H1 (cell line): ENCODE results near the gene FLRT2. TPM values are rescaled to one million over a fixed set of nuclear protein-coding genes. Genes with fewer than 3 reads are reported as not detected.

ENCODE experiments used
- CTCF ChIA-PET: fragments of 300-600 bp; sonication (Branson Sonifier 250); formaldehyde crosslinking; loops from one replicate; lab custom pipeline; 2021; ENCODE audit not compliant: partially characterized antibody; lab: Charles Lee
- POLR2A ChIA-PET: fragments of 300-600 bp; sonication (Branson Sonifier 250); formaldehyde crosslinking; loops from one replicate; lab custom pipeline; 2021; ENCODE audit warnings: inconsistent platforms; ENCODE audit not compliant: partially characterized antibody; lab: Charles Lee
- DNase-seq, 2 experiments: peaks; one replicate each; pipeline versions ENCODE4 v3.0.0 to v3.0.0-alpha.2; 2010 to 2022; ENCODE audit warnings: low spot score in 2 of 2, low read depth in 1 of 2, mixed read lengths in 1 of 2
- FAIRE-seq: peaks from 2 replicates; lab custom pipeline; 2011; peaks lifted over from hg19 to GRCh38; lab: Jason Lieb, UNC
- H2AFZ ChIP-seq: 2 replicates; pipeline ENCODE4 v1.8.1; 2012; ENCODE audit warnings: low read length, inconsistent platforms
- H2AK5ac ChIP-seq: 2 replicates; pipeline ENCODE4 v1.6.1; 2013; ENCODE audit warnings: low read depth, low read length
- H2BK120ac ChIP-seq: replicated peaks from 2 replicates; pipeline ENCODE3; 2013; ENCODE audit warnings: low read depth, low read length, inconsistent platforms
- H2BK12ac ChIP-seq: 2 replicates; pipeline ENCODE4 v1.6.1; 2013; ENCODE audit warnings: low read depth, low read length
- H2BK15ac ChIP-seq: 2 replicates; pipeline ENCODE4 v1.6.1; 2013; ENCODE audit warnings: low read length
- H2BK20ac ChIP-seq: 2 replicates; pipeline ENCODE4 v1.6.1; 2013; ENCODE audit warnings: low read length
- H2BK5ac ChIP-seq: 2 replicates; pipeline ENCODE4 v1.6.1; 2013; ENCODE audit warnings: low read depth, low read length
- H3K14ac ChIP-seq: 2 replicates; pipeline ENCODE4 v1.6.1; 2013; ENCODE audit warnings: inconsistent platforms; ENCODE audit not compliant: insufficient read length
- H3K18ac ChIP-seq: 2 replicates; pipeline ENCODE4 v1.6.1; 2013; ENCODE audit warnings: low read length; ENCODE audit errors: extremely low read depth
- H3K23ac ChIP-seq: 2 replicates; pipeline ENCODE4 v1.6.1; 2013; ENCODE audit warnings: inconsistent platforms; ENCODE audit not compliant: insufficient read length
- H3K23me2 ChIP-seq: 2 replicates; pipeline ENCODE4 v1.6.1; 2013; ENCODE audit warnings: low read depth, low read length
- H3K27ac ChIP-seq: 2 replicates; pipeline ENCODE4 v1.6.1; 2011; ENCODE audit warnings: low read depth, low read length, inconsistent platforms
- H3K27me3 ChIP-seq, 4 experiments: replicated peaks in 1 of 4; 1 replicate in 1 of 4; 2 replicates in 3 of 4; pipeline versions ENCODE4 v1.6.1 to v1.8.1; 2011 to 2013; ENCODE audit warnings: low read length in 3 of 4, mild to moderate bottlenecking in 3 of 4, inconsistent platforms in 2 of 4, mixed read lengths in 2 of 4, moderate library complexity in 1 of 4; ENCODE audit not compliant: control insufficient read depth in 3 of 4, insufficient read depth in 3 of 4; ENCODE audit errors: extremely low read depth in 1 of 4
- H3K36me3 ChIP-seq, 4 experiments: 2 replicates each; pipeline versions ENCODE4 v1.6.1 to v1.8.1; 2011 to 2013; ENCODE audit warnings: mild to moderate bottlenecking in 4 of 4, low read length in 3 of 4, moderate library complexity in 2 of 4, control low read depth in 1 of 4, inconsistent platforms in 1 of 4; ENCODE audit not compliant: insufficient read depth in 4 of 4, control insufficient read depth in 2 of 4
- H3K4ac ChIP-seq: replicated peaks from 2 replicates; pipeline ENCODE3; 2013; ENCODE audit warnings: low read length, low read depth, mixed read lengths, inconsistent platforms; ENCODE audit not compliant: insufficient read length
- H3K4me1 ChIP-seq, 4 experiments: replicated peaks in 1 of 4; 1 replicate in 1 of 4; 2 replicates in 3 of 4; pipeline versions ENCODE4 v1.6.1 to v1.8.1; 2011 to 2013; ENCODE audit warnings: low read length in 3 of 4, inconsistent platforms in 2 of 4, mixed read lengths in 1 of 4; ENCODE audit not compliant: insufficient read depth in 4 of 4, control insufficient read depth in 3 of 4
- H3K4me2 ChIP-seq, 2 experiments: 2 replicates each; pipeline versions ENCODE4 v1.6.1 to v1.8.1; 2011 to 2013; ENCODE audit warnings: low read depth in 2 of 2, low read length in 2 of 2, control low read depth in 1 of 2, inconsistent platforms in 1 of 2, mild to moderate bottlenecking in 1 of 2; ENCODE audit not compliant: insufficient read depth in 1 of 2
- H3K4me3 ChIP-seq, 4 experiments: fragments of 200-600, 300-600 bp in 1 of 4; sonication (generic), shearing (Covaris generic), sonication (Bioruptor Twin) in 1 of 4; 2 replicates each; pipeline versions ENCODE4 v1.5.1 to v1.8.1; 2011 to 2016; ENCODE audit warnings: low read length in 4 of 4, low read depth in 3 of 4, control low read depth in 2 of 4, inconsistent platforms in 2 of 4, mild to moderate bottlenecking in 2 of 4, mixed read lengths in 1 of 4, moderate library complexity in 1 of 4; ENCODE audit not compliant: insufficient read depth in 2 of 4; ENCODE audit errors: extremely low read depth in 1 of 4
- H3K56ac ChIP-seq: replicated peaks from 2 replicates; pipeline ENCODE3; 2013; ENCODE audit warnings: low read depth, mild to moderate bottlenecking, mixed read lengths, low read length, inconsistent platforms; ENCODE audit not compliant: insufficient read length
- H3K79me1 ChIP-seq: 2 replicates; pipeline ENCODE4 v1.6.1; 2013; ENCODE audit warnings: low read depth, low read length, control low read depth
- H3K79me2 ChIP-seq, 2 experiments: 2 replicates each; pipeline versions ENCODE4 v1.6.1 to v1.8.1; 2012 to 2013; ENCODE audit warnings: low read length in 2 of 2, mild to moderate bottlenecking in 2 of 2, inconsistent platforms in 1 of 2; ENCODE audit not compliant: insufficient read depth in 2 of 2, control insufficient read depth in 1 of 2
- H3K9ac ChIP-seq, 4 experiments: replicated peaks in 1 of 4; 1 replicate in 1 of 4; 2 replicates in 3 of 4; pipeline versions ENCODE4 v1.6.1 to v1.8.1; 2011 to 2013; ENCODE audit warnings: low read depth in 3 of 4, low read length in 3 of 4, control low read depth in 2 of 4, mild to moderate bottlenecking in 2 of 4, moderate library complexity in 2 of 4, inconsistent platforms in 1 of 4; ENCODE audit errors: extremely low read depth in 1 of 4
- H3K9me3 ChIP-seq, 2 experiments: 2 replicates each; pipeline versions ENCODE4 v1.6.1 to v1.8.1; 2012 to 2013; ENCODE audit warnings: mild to moderate bottlenecking in 2 of 2, moderate library complexity in 2 of 2, control low read depth in 1 of 2, inconsistent platforms in 1 of 2, low read depth in 1 of 2, low read length in 1 of 2, mixed read lengths in 1 of 2; ENCODE audit not compliant: insufficient read depth in 2 of 2
- H4K20me1 ChIP-seq, 2 experiments: replicated peaks in 1 of 2; 2 replicates each; pipeline versions ENCODE3 to v1.8.1; 2011 to 2013; ENCODE audit warnings: inconsistent platforms in 2 of 2, low read length in 2 of 2, mild to moderate bottlenecking in 1 of 2; ENCODE audit not compliant: insufficient read depth in 2 of 2, control insufficient read depth in 1 of 2
- H4K5ac ChIP-seq: 2 replicates; pipeline ENCODE4 v1.6.1; 2013; ENCODE audit warnings: low read length, low read depth, mixed read lengths, inconsistent platforms; ENCODE audit not compliant: insufficient read length
- H4K8ac ChIP-seq: 2 replicates; pipeline ENCODE4 v1.8.0; 2013; ENCODE audit warnings: mild to moderate bottlenecking, moderate library complexity, low read length, inconsistent platforms; ENCODE audit not compliant: insufficient read depth; ENCODE audit errors: extremely low read depth
- H4K91ac ChIP-seq: replicated peaks from 2 replicates; pipeline ENCODE3; 2013; ENCODE audit warnings: low read length, mixed read lengths, inconsistent platforms; ENCODE audit not compliant: insufficient read length
- CHD1 ChIP-seq: IDR thresholded peaks from 2 replicates; pipeline ENCODE4 v1.6.1; 2012; ENCODE audit warnings: low read depth, low read length, improper control_type of control experiment
- SP4 ChIP-seq: IDR thresholded peaks from 2 replicates; pipeline ENCODE4 v1.6.1; 2012; ENCODE audit warnings: low read length, inconsistent platforms
- polyA plus RNA-seq, 7 experiments: library from polyadenylated mRNA; depleted of rRNA in 3 of 7; stranded (reverse) in 5 of 7; unstranded in 2 of 7; fragments of >200 nt in 5 of 7; fragments of 200-250 nt in 2 of 7; gene quantifications; 1 replicate in 5 of 7; 2 replicates in 1 of 7; 4 replicates in 1 of 7; pipeline versions ENCODE4 v1.2.1 to v1.2.3, GENCODE V29; 2011 to 2013; ENCODE audit warnings: missing spikeins in 2 of 7, mixed read lengths in 2 of 7
- total RNA-seq: library from RNA; stranded (reverse); fragmentation: NEBNext Ultra II Directional; extraction: Animal tissue kit (Norgen Biotek cat#: 25700); gene quantifications from 2 replicates; pipeline ENCODE4 v1.2.1, GENCODE V29; 2021

The FLRT2 gene
- total and polyA plus RNA-seq, 2 of the 8 experiments (the other 6 are each of a cell fraction or from before 2014, with no cell fraction given) = 2.4 to 6.9 TPM

DNA sequence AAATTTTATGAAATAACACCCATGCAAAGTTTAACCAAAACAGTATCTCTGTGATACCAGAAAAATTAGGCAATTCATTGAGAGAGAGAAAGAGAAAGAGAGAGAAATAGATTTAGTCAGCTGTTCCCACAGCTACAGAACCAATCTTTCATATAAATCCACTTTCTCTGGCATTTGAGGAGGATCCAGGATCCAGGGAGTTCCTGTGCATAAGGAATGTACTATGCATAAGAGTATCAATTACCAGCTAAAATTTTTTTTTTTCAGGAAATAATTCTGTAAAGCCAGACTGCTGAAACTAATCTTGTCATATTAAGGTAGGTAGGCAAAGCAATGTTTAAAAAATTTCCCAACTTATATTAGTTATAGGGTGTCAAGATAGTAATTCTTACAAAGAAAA is 133.7 kb downstream of the FLRT2 start:
- no peak overlapping the region for H2AK5ac ChIP-seq
- H3K4me1 ChIP-seq = no peaks in the 10 kb centered on the region
- H3K9ac ChIP-seq = no peak overlapping the region
- no peak overlapping the region for H2BK120ac ChIP-seq
- no peak for TF ChIP-seq SP4
- TF ChIP-seq CHD1 = no peak
- TF ChIP-seq, all 59 proteins: peak for 0
- Histone ChIP-seq H3K4me3 (no peak overlapping the region), H3K79me1 (no peaks in the 10 kb centered on the region), H3K36me3 (no peaks in the 10 kb centered on the region), H2AFZ (no peak overlapping the region), H3K23me2 (no peaks in the 10 kb centered on the region), H4K8ac (no peak overlapping the region), H2BK20ac (no peak overlapping the region), H3K18ac (no peak overlapping the region), H2BK5ac (no peak overlapping the region), H4K5ac (no peak overlapping the region), H3K9me3 (no peaks in the 10 kb centered on the region), H3K14ac (no peak overlapping the region), H3K4ac (no peak overlapping the region), H2BK15ac (no peak overlapping the region), H2BK12ac (no peak overlapping the region), H3K56ac (no peak overlapping the region), H3K27ac (no peak overlapping the region), H3K27me3 (no peaks in the 10 kb centered on the region), H3K23ac (no peak overlapping the region), H3K79me2 (no peaks in the 10 kb centered on the region), H4K20me1 (no peaks in the 10 kb centered on the region), H4K91ac (no peak overlapping the region), H3K4me2 (no peak overlapping the region)
- FAIRE-seq (no peak), DNase-seq (no peak)
- CTCF ChIA-PET = no interaction called here
- POLR2A ChIA-PET = no interaction called here
